Smooth muscle cell of trachea (primary cell): ENCODE results near the gene MED29. TPM values are rescaled to one million over a fixed set of nuclear protein-coding genes. Genes with fewer than 3 reads are reported as not detected.

Experiments
- total RNA-seq: library from RNA; depleted of rRNA; stranded (reverse); fragments of >200 nt; gene quantifications from 2 replicates; pipeline ENCODE4 v1.2.1, GENCODE V29; 2014

MED29 gene
- total RNA-seq = 17.9 and 34.4 TPM in 2 replicates

DNA sequence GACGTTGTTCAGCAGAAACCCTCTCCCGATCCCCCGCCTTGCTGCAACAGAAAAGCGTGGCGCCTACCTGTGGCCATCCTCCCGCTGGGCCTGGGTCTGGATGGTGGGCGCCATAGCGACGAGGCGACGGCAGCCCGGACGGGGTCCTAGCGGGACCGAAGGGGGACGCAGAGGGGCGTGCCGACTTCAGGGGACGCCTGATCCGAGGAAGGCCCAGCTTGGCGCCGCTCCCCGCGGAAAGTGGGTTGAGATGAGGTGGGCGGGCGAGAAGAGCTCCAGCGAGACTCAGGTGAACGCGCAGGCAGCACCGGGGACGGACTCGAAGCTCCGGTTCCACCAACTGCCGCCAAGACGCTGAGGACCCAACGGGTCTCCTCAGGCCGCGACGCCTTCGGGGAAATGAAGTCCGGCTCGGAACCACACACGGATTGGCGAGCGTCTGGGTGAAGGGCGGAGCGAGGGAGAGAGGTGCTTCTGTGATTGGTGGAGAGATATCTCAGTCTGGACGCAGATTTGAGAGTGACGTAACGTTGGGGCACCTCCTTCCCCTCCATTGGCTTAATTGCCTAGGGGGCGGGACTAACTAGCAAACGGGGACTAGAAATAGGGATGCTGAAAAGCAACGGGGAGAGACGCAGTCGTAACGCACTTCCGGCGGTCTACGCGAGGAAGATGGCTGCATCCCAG lies at the start of gene MED29, which contains the start of gene PAF1:
Gene MED29, plus strand, starts transcription at position 628 of the 687 bp plus-strand sequence. Its CDS starts 45 bp downstream, at position 673.
Gene PAF1, minus strand, starts transcription at position 356 of the 687 bp plus-strand sequence. Its CDS starts 242 bp downstream, at position 114.

DNA sequence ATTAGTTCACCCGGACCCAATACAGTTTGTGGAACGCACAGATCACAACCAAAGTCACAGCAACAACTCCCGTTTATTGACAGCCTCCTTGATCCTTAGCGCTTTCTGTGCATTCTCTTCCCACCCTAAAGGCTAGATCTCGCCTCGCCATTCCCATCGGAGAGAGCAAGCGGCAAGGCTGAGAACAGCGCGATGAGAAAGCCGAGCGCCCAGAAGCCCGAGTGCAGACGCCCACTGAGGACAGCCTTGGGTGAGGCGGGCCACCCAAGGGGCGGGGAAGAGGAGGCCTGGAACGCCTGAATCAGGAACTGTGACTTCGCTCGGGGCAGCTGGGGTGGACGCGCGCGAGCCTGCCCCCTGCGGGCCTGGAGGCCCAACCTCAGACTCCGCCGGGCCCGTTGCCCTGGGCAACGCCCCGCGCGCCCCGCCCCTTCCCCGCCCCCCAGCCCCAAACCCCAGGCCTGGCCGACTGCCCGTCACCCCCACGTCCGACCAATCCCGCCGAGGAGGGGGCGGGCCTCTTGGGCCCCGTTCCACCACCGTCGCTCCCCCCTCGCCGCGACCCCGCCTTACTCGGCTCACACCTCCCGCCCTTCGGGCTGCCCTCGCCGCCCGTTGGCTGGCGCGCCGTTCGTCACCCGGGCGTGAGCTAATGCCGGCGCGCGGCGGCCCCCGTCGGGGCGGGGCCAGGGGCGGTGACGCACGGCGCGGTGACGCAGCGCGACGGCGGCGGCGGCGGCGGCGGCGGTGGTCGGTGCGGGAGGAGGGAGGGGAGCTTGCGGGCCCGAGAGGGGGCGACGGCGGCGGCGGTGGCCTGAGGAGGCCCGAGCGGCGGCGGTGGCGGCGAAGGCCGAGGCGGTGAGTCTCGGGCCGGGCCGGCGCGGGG lies 49.2 kb upstream of the MED29 start, which contains the start of gene SAMD4B:
Gene SAMD4B, plus strand, starts transcription at position 703 of the 886 bp plus-strand sequence. CDS start 14,473 bp downstream, outside the sequence.

GRCh38 chr19:39406656-39407409 lies 15.7 kb downstream of the MED29 start, which contains the start of gene ZFP36:
Gene ZFP36 (plus strand): TSS chr19:39406847. CDS start chr19:39406905, 58 bp downstream.

DNA sequence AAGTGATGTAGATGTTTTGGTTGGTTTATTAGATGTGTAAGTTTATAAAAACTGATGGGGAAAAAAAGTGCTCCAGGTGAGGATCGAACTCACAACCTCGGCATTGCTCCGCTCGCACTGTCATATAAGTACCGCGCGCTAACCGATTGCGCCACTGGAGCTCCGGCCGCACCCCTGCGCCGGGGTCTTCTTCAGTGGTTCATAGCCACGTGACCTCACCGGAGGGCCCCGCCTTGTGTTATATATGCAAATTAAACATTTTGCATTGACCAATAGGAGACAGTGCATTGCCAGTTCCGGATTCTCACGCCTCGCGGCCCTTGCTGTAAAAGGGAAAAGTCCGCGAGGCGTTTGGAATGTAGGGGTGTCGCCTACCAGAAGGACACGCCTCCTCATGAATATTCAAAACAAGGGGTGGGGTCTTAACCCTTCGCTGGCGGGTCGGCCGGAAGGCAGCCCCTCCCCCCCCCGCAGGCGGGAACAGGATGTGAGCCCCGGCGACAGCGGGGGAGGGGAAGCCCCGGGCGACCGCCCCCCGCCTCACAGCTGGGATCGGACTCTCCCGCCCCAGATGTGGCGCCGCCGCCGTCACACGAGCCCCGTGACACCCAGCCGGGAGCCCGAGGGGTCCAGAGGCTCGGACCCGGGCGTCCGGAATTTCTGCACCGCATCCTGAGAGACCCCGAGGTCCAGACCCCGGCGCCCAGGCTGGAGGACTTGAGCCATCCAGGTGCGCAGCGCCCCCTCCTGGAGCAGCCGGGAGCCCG lies 21.1 kb downstream of the MED29 start, which contains the start of gene PLEKHG2:
Gene PLEKHG2, plus strand, starts transcription at position 570 of the 767 bp plus-strand sequence. CDS start 1,418 bp downstream, outside the sequence.

GRCh38 chr19:39435499-39436349 lies 44.5 kb downstream of the MED29 start, which contains the start of gene RPS16:
Gene RPS16 (minus strand): TSS chr19:39435949. CDS start chr19:39435895, 54 bp downstream.

DNA sequence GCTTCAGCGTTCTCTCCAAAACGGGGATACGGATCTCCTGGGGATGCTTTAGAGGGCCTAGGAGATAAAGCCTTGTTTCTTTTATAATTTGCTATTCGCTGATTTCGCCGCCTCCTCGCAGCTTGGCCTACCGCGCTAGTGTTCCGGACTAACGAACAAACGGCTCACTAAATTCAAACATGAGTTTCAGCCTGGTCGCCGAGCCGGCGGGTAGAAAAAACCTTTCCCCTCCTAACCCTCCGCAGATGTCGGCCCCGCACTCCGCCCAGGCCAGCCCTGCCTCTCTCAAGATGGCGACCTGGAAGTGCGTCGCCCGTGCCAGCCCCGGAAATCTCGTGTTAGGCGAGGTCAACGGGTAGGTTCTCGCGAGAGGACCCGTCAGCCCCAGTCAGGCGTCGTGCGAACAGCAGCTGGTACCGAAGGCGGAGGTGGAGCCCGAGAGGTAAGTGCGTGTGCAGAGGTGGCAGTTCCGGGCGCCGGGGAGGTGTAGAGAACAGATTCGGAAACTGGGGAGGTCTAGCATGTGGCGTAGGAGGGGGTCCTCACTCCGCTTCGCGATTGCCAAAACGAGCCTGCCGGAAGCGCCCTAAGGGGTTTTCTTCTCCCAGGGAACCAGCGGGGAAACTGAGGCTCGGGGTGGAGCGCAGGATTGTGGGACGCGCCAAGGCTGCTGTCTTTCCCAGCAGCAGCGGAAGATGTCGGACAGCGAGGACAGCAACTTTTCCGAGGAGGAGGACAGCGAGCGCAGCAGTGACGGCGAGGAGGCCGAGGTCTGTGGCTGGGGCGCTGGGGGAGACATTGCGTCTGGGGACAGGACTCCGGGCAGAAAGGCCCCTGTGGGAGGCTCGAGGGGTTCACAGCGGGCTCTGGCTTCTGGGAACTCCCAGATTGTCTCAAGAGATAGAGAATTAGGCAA lies 54.3 kb downstream of the MED29 start, which contains the start of gene SUPT5H:
Gene SUPT5H, plus strand, starts transcription at position 387 of the 916 bp plus-strand sequence. Its CDS starts 309 bp downstream, at position 696.

Other genes with a start within 250 kb of the MED29 start
- under 0.01 TPM in 1 of 2 replicates, not detected in the other for gene NCCRP1, start 194.4 kb upstream of the MED29 start, total RNA-seq
- gene SYCN, start 187.1 kb upstream of the MED29 start, total RNA-seq = not detected in 2 replicates
- not detected in 2 replicates for gene IFNL3, start 146.4 kb upstream of the MED29 start, total RNA-seq
- not detected in 2 replicates for gene IFNL4, start 142.5 kb upstream of the MED29 start, total RNA-seq
- not detected in 2 replicates for gene IFNL2, start 123.0 kb upstream of the MED29 start, total RNA-seq
- not detected in 2 replicates for gene IFNL1, start 95.0 kb upstream of the MED29 start, total RNA-seq
- 0.15 and 0.50 TPM in 2 replicates for gene LRFN1, start 70.5 kb upstream of the MED29 start, total RNA-seq
- gene GMFG, start 55.3 kb upstream of the MED29 start, total RNA-seq = not detected in 2 replicates
- gene SAMD4B, start 49.0 kb upstream of the MED29 start, total RNA-seq = 68.4 and 109 TPM in 2 replicates
- 36.2 and 42.3 TPM in 2 replicates for gene PAF1, start 272 bp upstream of the MED29 start, total RNA-seq
- 7.3 and 8.8 TPM in 2 replicates for gene ZFP36, start 15.5 kb downstream of the MED29 start, total RNA-seq
- 13.1 and 25.5 TPM in 2 replicates for gene PLEKHG2, start 21.3 kb downstream of the MED29 start, total RNA-seq
- gene RPS16, start 44.6 kb downstream of the MED29 start, total RNA-seq = 127 and 236 TPM in 2 replicates
- 54.5 and 81.5 TPM in 2 replicates for gene SUPT5H, start 54.2 kb downstream of the MED29 start, total RNA-seq
- 70.5 and 72.4 TPM in 2 replicates for gene TIMM50, start 89.5 kb downstream of the MED29 start, total RNA-seq
- gene DLL3, start 107.6 kb downstream of the MED29 start, total RNA-seq = under 0.01 and 0.33 TPM in 2 replicates
- 0.33 TPM in 1 of 2 replicates, not detected in the other for gene SELENOV, start 123.8 kb downstream of the MED29 start, total RNA-seq
- 2.6 and 3.3 TPM in 2 replicates for gene EID2B, start 141.5 kb downstream of the MED29 start, total RNA-seq
- gene EID2, start 148.8 kb downstream of the MED29 start, total RNA-seq = 10.8 and 15.2 TPM in 2 replicates
- gene LGALS13, start 211.1 kb downstream of the MED29 start, total RNA-seq = not detected in 2 replicates